Stomach (tissue), 4 donors: ENCODE data around the gene WDR76.

Experiments used
- CTCF ChIP-seq, 7 experiments: fragments of 450-650 bp in 4 of 7; fragments of 200-600 bp in 3 of 7; sonication (generic) in 3 of 7; IDR thresholded peaks; one replicate each; pipeline ENCODE4 v1.5.1; 2016 to 2019; ENCODE audit warnings: antibody characterized with exemption in 7 of 7, control low read depth in 2 of 7, mild to moderate bottlenecking in 1 of 7
- POLR2A ChIP-seq, 4 donors: fragments of 450-650 bp; IDR thresholded peaks; one replicate each; pipeline ENCODE4 v1.6.1; 2016; ENCODE audit warnings: antibody characterized with exemption in 4 of 4, control low read depth in 2 of 4, mild to moderate bottlenecking in 1 of 4, moderate library complexity in 1 of 4
- POLR2AphosphoS5 ChIP-seq, 3 donors: sonication (generic); formaldehyde crosslinking; IDR thresholded peaks; one replicate each; pipeline ENCODE4 v1.6.1; 2016; ENCODE audit warnings: antibody characterized with exemption in 3 of 3

- no peak for TF ChIP-seq POLR2A (IDR thresholded peaks at IDR 0.05)
- no peak for TF ChIP-seq CTCF (IDR thresholded peaks at IDR 0.05)
- no peak for TF ChIP-seq POLR2AphosphoS5 (IDR thresholded peaks at IDR 0.05)
These were observed 59.8 kb downstream of the WDR76 start for GRCh38 chr15:43886558-43886957.
